ENCODE data around the gene DLG4.

Gene DLG4

DNA sequence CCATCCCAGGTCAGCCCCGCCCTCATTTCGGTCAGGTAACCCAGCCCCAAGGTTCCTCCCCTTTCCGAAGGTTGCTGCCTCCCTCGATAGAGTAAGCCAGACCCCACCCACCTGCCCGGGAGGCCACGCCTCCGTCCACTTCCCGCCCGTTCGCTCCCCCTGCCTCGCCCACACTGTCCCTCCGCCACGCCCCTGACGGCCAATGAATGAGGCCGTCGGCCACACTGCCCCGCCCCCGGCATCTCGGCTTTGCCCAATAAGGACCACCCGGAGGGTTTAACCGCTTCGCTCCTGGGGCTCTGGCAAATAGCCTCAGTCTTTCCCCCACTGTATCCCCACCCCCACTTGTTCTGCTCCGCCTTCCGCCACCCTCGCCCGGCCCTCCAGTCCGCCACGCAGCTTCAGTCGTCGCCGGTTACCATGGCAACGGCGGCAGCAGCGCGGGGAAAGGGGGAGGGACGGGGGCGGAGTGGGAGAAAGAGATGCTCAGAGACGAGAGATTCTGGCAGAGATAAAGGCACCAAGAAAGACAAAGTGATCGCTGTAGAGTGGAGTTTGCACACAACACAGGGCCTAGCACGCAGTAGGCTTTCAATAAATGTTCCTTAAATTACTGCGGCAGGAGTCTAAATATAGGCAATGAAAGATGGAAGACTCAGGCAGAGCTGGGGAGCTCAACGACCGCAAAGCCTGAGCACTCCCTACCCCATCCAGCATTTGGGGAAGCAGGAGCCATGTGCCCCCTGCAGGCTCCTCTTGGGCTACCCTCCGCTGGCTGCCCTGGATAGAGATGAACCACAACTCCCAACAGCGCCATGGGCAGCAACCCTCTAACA lies 5.1 kb downstream of the DLG4 start (continued):
- no peak for TF ChIP-seq SETDB1 (IDR thresholded peaks at IDR 0.05; ENCODE audit: insufficient read length, low read length)
- peak; percentile 91 for TF ChIP-seq CTCF (tag by site-specific recombination; IDR thresholded peaks at IDR 0.05)
- no peak for TF ChIP-seq ZNF221 (tag by site-specific recombination; IDR thresholded peaks at IDR 0.05; ENCODE audit: borderline replicate concordance)

- H3K27ac ChIP-seq (ENCODE audit: extremely low read depth, low read depth, low read length) = no peak overlapping the region
- H3K4me1 ChIP-seq (ENCODE audit: control insufficient read depth, insufficient read depth, low read length) = peaks cover 11% of the 10 kb centered on the region
- no peaks in the 10 kb centered on the region for H3K9me3 ChIP-seq (ENCODE audit: control insufficient read depth, insufficient read depth, low read depth, low read length)
- ChIA-PET POLR2A (interaction anchor here (0.6 to 2.7 kb wide), 11 partner anchors 9 to 699 kb away, joined by 3 to 10 read pairs (median 4); partner anchors contain the start of genes DVL2, NAA38, PHF23 and SLC16A13), CTCF (interaction anchor here (0.6 to 2.3 kb wide), 9 partner anchors 9 to 598 kb away, joined by 3 to 12 read pairs (median 5); no protein-coding TSS in a partner anchor)
- no peaks in the 10 kb centered on the region for H3K36me3 ChIP-seq (ENCODE audit: control insufficient read depth in 2 of 2, insufficient read depth in 1 of 2, low read length in 2 of 2)
- H3K4me3 ChIP-seq (ENCODE audit: low read depth, low read length) = peak overlapping the region; percentile 28
- TF ChIP-seq ZNF366 (tag by site-specific recombination; conservative IDR thresholded peaks at IDR 0.05) (peak; percentile 29), CTCF (tag by site-specific recombination; IDR thresholded peaks at IDR 0.05) (peak; percentile 68), MYNN (tag by site-specific recombination; IDR thresholded peaks at IDR 0.05; ENCODE audit: borderline replicate concordance) (peak; percentile 99), BCL11A (tag by site-specific recombination; IDR thresholded peaks at IDR 0.05; ENCODE audit: low read depth) (no peak), IKZF3 (tag by site-specific recombination; IDR thresholded peaks at IDR 0.05) (peak; percentile 81), ZNF768 (tag by site-specific recombination; IDR thresholded peaks at IDR 0.05) (no peak), KLF7 (tag by site-specific recombination; IDR thresholded peaks at IDR 0.05; ENCODE audit: borderline replicate concordance) (0 out of 2 replicates have a peak, but pooled peaks have one; percentile 27)
- TF ChIP-seq, protein P1, sequence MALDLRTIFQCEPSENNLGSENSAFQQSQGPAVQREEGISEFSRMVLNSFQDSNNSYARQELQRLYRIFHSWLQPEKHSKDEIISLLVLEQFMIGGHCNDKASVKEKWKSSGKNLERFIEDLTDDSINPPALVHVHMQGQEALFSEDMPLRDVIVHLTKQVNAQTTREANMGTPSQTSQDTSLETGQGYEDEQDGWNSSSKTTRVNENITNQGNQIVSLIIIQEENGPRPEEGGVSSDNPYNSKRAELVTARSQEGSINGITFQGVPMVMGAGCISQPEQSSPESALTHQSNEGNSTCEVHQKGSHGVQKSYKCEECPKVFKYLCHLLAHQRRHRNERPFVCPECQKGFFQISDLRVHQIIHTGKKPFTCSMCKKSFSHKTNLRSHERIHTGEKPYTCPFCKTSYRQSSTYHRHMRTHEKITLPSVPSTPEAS (tag by site-specific recombination; IDR thresholded peaks at IDR 0.05) = no peak
Observed at GRCh38 chr17:7213895-7214299, 5.7 kb downstream of the DLG4 start.

DNA sequence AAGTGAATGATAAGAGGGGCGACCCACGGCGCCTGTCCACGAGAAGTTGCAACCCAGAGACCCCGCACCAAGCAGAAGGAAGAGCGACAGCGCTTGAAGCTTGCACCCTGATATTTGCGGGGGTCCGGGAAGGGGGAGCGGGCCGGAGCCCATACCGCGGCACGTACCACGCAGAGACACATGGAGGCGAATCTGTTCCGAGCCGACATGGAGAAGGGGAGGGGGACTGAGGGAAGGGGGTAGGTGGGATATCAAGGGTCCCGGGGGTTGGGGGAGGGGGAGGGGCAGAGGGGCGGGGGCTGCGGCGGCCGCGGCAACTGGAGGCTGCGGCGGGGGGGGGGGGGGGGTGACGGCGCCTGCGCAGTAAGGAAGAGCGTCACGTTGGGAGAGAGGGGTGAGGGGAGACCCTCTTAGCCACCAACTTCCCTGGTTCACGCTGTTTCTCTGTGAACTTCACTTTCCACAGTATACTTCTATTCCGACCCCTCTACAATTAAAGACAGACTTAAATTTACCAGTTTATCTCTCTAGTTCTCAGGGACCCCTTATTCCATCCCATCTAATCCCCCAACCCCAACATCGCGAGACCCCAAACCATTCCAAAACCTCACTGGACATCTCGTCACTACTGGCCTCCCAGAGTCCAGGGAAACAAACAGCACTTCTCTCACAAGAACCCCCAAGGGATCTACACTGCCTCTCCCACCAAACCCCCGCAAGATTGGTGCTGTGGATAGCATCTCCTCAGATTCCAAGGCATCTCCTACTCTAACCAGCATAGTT lies 8.0 kb downstream of the DLG4 start:
- ChIA-PET CTCF (interaction anchor here (0.7 kb wide), 1 partner anchor 149 kb away, joined by 4 read pairs; no protein-coding TSS in a partner anchor), POLR2A (no interaction called here)
- Histone ChIP-seq H3K9me3 (ENCODE audit: control insufficient read depth, insufficient read depth, low read depth, low read length) (no peaks in the 10 kb centered on the region), H3K4me1 (ENCODE audit: control insufficient read depth, insufficient read depth, low read length) (peaks cover 8% of the 10 kb centered on the region; the same call in 1 of the 2 replicates), H3K4me3 (ENCODE audit: low read depth, low read length) (no peak overlapping the region), H3K27ac (ENCODE audit: extremely low read depth, low read depth, low read length) (no peak overlapping the region), H3K36me3 (ENCODE audit: control insufficient read depth in 2 of 2, insufficient read depth in 1 of 2, low read length in 2 of 2) (no peaks in the 10 kb centered on the region)
- TF ChIP-seq WT1 (tag by site-specific recombination; IDR thresholded peaks at IDR 0.05) (no peak), KLF9 (tag by site-specific recombination; IDR thresholded peaks at IDR 0.05; ENCODE audit: low read depth) (no peak), ZBTB10 (tag by site-specific recombination; IDR thresholded peaks at IDR 0.05) (peak; percentile 3; the same call in 1 of the 2 replicates)

Measured in HEK293 (cell line).